Measurements from ENCODE around the gene GPR146. TPM values are rescaled to one million over a fixed set of nuclear protein-coding genes. Genes with fewer than 3 reads are reported as not detected.

Gene GPR146
- total RNA-seq, 1 experiment from 2014 or later, result 0.95 TPM

DNA sequence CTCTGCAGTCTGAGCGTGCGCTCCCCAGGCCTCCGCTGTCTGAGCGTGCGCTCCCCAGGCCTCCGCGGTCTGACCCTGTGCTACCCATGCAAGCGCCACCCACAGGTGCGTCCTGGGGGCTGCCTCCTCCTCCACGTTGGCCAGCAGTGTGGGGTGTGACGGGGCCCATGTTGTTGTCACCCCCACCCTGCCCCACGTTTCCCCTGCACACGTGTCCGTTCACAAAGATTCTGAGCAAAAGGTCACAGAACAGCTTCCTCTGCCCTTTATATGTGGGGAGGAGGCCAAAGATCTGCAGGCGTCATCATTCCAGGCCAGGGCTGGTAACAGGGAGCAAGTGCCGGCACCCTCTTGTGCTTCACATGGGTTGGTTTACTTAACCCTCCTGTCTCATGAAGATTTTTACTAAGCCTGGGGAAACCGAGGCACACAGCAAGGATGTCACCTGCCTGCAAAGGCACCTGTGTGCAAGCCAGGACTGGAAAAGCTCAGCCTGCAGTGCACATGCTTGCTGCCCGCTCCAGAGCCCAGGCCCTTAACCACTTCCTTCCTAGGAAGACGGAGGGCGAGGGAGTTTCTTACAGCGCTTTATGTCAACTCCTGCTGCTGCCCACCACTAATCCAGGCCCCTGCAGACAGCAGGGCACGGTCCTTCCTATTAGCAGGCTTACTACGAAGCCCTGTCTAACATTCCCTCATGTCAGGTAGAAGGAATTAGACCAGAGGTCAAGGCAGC is 4.8 kb downstream of the GPR146 start:
- DNase-seq (ENCODE audit: low spot score), result no peak
- peaks cover 22% of the 10 kb centered on the region for H3K4me1 ChIP-seq (ENCODE audit: insufficient read depth, low read length, poor library complexity, severe bottlenecking)
- no peaks in the 10 kb centered on the region for H3K27me3 ChIP-seq (replicated peaks; ENCODE audit: insufficient read depth, low read depth, low read length, poor library complexity)
- H3K36me3 ChIP-seq (ENCODE audit: insufficient read depth, low read length, poor library complexity, severe bottlenecking), result no peaks in the 10 kb centered on the region
- TF ChIP-seq EZH2 (IDR thresholded peaks at IDR 0.05; ENCODE audit: borderline replicate concordance, low read depth, low read length, poor library complexity, severe bottlenecking), result no peak
- no peak for TF ChIP-seq CTCF (conservative IDR thresholded peaks at IDR 0.05; ENCODE audit: low read depth, low read length)
- H3K9me3 ChIP-seq (ENCODE audit: low read depth, low read length, poor library complexity, severe bottlenecking), result no peaks in the 10 kb centered on the region
- no peak overlapping the region for H3K27ac ChIP-seq (ENCODE audit: low read depth, low read length, poor library complexity, severe bottlenecking)
- intact Hi-C loops (cut with micrococcal nuclease; ENCODE audit: unreplicated experiment), result no loop called here
- CTCF ChIA-PET, result no interaction called here
- BruUV-seq (replicated peaks), result no TSS peak
- POLR2A ChIA-PET (ENCODE audit: low non-redundant PET), result no interaction called here
- no peak overlapping the region for H3K4me3 ChIP-seq (ENCODE audit: low read depth, low read length, poor library complexity, severe bottlenecking)

DNA sequence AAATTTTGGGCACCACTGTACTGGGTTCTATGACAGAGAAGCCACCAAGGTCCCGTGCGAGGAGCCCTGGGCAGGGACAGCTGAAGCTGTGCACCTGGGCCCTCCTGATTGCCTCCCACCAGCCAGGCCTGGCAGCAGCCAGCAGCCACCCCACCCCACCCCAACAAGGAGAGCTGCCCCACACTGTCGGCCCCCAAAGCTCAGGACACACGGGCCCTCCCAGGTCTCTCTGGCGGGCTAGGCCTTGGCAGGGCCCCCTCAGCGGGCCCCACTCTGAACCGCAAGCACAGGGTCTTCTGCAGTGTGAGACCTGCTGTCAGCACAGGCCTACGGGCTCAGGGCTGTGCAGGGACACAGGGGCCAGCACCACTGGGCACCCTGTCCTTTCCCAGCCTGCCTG is 5.5 kb downstream of the GPR146 start:
- Histone ChIP-seq H3K36me3 (ENCODE audit: insufficient read depth, low read length, poor library complexity, severe bottlenecking) (no peaks in the 10 kb centered on the region), H3K4me3 (ENCODE audit: low read depth, low read length, poor library complexity, severe bottlenecking) (no peak overlapping the region), H3K27ac (ENCODE audit: low read depth, low read length, poor library complexity, severe bottlenecking) (no peak overlapping the region), H3K9me3 (ENCODE audit: low read depth, low read length, poor library complexity, severe bottlenecking) (no peaks in the 10 kb centered on the region), H3K27me3 (replicated peaks; ENCODE audit: insufficient read depth, low read depth, low read length, poor library complexity) (no peaks in the 10 kb centered on the region), H3K4me1 (ENCODE audit: insufficient read depth, low read length, poor library complexity, severe bottlenecking) (peaks cover 27% of the 10 kb centered on the region)
- TF ChIP-seq CTCF (conservative IDR thresholded peaks at IDR 0.05; ENCODE audit: low read depth, low read length) (no peak), EZH2 (IDR thresholded peaks at IDR 0.05; ENCODE audit: borderline replicate concordance, low read depth, low read length, poor library complexity, severe bottlenecking) (no peak)
- no TSS peak for BruUV-seq (replicated peaks)
- ChIA-PET CTCF (no interaction called here), POLR2A (ENCODE audit: low non-redundant PET) (interaction anchor here (0.5 kb wide), 1 partner anchor 71 kb away, joined by 4 read pairs; no protein-coding TSS in a partner anchor)
- DNase-seq (ENCODE audit: low spot score), result no peak
- intact Hi-C loops (cut with micrococcal nuclease; ENCODE audit: unreplicated experiment), result no loop called here

- H3K27me3 ChIP-seq (replicated peaks; ENCODE audit: insufficient read depth, low read depth, low read length, poor library complexity), result no peaks in the 10 kb centered on the region
- H3K4me1 ChIP-seq (ENCODE audit: insufficient read depth, low read length, poor library complexity, severe bottlenecking), result peaks cover 27% of the 10 kb centered on the region
- TF ChIP-seq CTCF (conservative IDR thresholded peaks at IDR 0.05; ENCODE audit: low read depth, low read length), result no peak
- TF ChIP-seq EZH2 (IDR thresholded peaks at IDR 0.05; ENCODE audit: borderline replicate concordance, low read depth, low read length, poor library complexity, severe bottlenecking), result no peak
- H3K27ac ChIP-seq (ENCODE audit: low read depth, low read length, poor library complexity, severe bottlenecking), result no peak overlapping the region
- ChIA-PET POLR2A (ENCODE audit: low non-redundant PET) (interaction anchor here (0.5 kb wide), 1 partner anchor 71 kb away, joined by 4 read pairs; no protein-coding TSS in a partner anchor), CTCF (no interaction called here)
- no peak overlapping the region for H3K4me3 ChIP-seq (ENCODE audit: low read depth, low read length, poor library complexity, severe bottlenecking)
- BruUV-seq (replicated peaks), result no TSS peak
- H3K36me3 ChIP-seq (ENCODE audit: insufficient read depth, low read length, poor library complexity, severe bottlenecking), result no peaks in the 10 kb centered on the region
- DNase-seq (ENCODE audit: low spot score), result no peak
- H3K9me3 ChIP-seq (ENCODE audit: low read depth, low read length, poor library complexity, severe bottlenecking), result no peaks in the 10 kb centered on the region
- intact Hi-C loops (cut with micrococcal nuclease; ENCODE audit: unreplicated experiment), result no loop called here
Measured at GRCh38 chr7:1050254-1050906, 6.0 kb downstream of the GPR146 start.

Measured in A673 (cell line).